NCI-H510A (cell line): ENCODE results near the gene CARNS1.

Source experiments
- DNase-seq: peaks from one replicate; lab custom pipeline; 2025; lab: John Stamatoyannopoulos, UW

Gene CARNS1

GRCh38 chr11:67428052-67429001 lies 12.8 kb downstream of the CARNS1 start, which contains the start of gene RPS6KB2:
Gene RPS6KB2, plus strand, starts transcription at chr11:67428494. Its CDS starts 52 bp downstream, at chr11:67428546.
- peak; percentile 97 for DNase-seq

- DNase-seq: no peak
These were observed 13.7 kb downstream of the CARNS1 start for GRCh38 chr11:67429038-67429668.

- no peak for DNase-seq
These were observed 14.2 kb downstream of the CARNS1 start for GRCh38 chr11:67429722-67430121.

- no peak for DNase-seq
These were observed 16.1 kb downstream of the CARNS1 start for GRCh38 chr11:67431346-67432249.

GRCh38 chr11:67432655-67433349 lies 17.3 kb downstream of the CARNS1 start:
- no peak for DNase-seq

- no peak for DNase-seq
These were observed 18.3 kb downstream of the CARNS1 start for GRCh38 chr11:67433536-67434394.

GRCh38 chr11:67434395-67434881 lies 19.0 kb downstream of the CARNS1 start:
- no peak for DNase-seq

- DNase-seq: no peak
These were observed 19.7 kb downstream of the CARNS1 start for GRCh38 chr11:67435031-67435726.

- no peak for DNase-seq
These were observed 20.4 kb downstream of the CARNS1 start for GRCh38 chr11:67435727-67436458.

GRCh38 chr11:67436459-67437081 lies 21.1 kb downstream of the CARNS1 start:
- DNase-seq: peak; percentile 15

- no peak for DNase-seq
These were observed 21.8 kb downstream of the CARNS1 start, which contains the start of gene PTPRCAP for GRCh38 chr11:67437082-67437808. Gene PTPRCAP, minus strand, starts transcription at chr11:67437682. Its CDS starts 63 bp downstream, at chr11:67437619.

GRCh38 chr11:67437809-67438157 lies 22.3 kb downstream of the CARNS1 start:
- DNase-seq: no peak

GRCh38 chr11:67438158-67438902 lies 22.9 kb downstream of the CARNS1 start:
- no peak for DNase-seq

- no peak for DNase-seq
These were observed 24.1 kb downstream of the CARNS1 start for GRCh38 chr11:67439321-67440228.

GRCh38 chr11:67440229-67441097 lies 25.0 kb downstream of the CARNS1 start:
- DNase-seq: no peak
